Testis (tissue), 2 donors: ENCODE measurements around the gene FES.

Source experiments
- CTCF ChIP-seq, 3 experiments: fragments of 450-650 bp in 2 of 3; fragments of 200-600 bp in 1 of 3; sonication (generic) in 1 of 3; IDR thresholded peaks; one replicate each; pipeline ENCODE4 v1.5.1; 2016 to 2019; ENCODE audit warnings: antibody characterized with exemption in 3 of 3, mild to moderate bottlenecking in 2 of 3, moderate library complexity in 1 of 3
- POLR2A ChIP-seq: fragments of 450-650 bp; IDR thresholded peaks from one replicate; pipeline ENCODE4 v1.6.1; 2017; ENCODE audit warnings: antibody characterized with exemption, mild to moderate bottlenecking, moderate library complexity

- no peak for TF ChIP-seq CTCF (IDR thresholded peaks at IDR 0.05)
- no peak for TF ChIP-seq POLR2A
Measured at GRCh38 chr15:90872486-90873184, 11.7 kb upstream of the FES start.
